GM21447 (cell line): Measurements from ENCODE around the gene PRSS22.
"Not testable (repeated sequence)": the region's sequence is repeated elsewhere in the genome, so short reads cannot be mapped to it uniquely, and the experiment has no call there.

Experiments used
- ATAC-seq: cut with Tn5 transposase; IDR thresholded peaks from one replicate; pipeline ENCODE4 v1.9.1; 2021; ENCODE audit not compliant: unreplicated experiment

Gene PRSS22, protein sequence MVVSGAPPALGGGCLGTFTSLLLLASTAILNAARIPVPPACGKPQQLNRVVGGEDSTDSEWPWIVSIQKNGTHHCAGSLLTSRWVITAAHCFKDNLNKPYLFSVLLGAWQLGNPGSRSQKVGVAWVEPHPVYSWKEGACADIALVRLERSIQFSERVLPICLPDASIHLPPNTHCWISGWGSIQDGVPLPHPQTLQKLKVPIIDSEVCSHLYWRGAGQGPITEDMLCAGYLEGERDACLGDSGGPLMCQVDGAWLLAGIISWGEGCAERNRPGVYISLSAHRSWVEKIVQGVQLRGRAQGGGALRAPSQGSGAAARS

DNA sequence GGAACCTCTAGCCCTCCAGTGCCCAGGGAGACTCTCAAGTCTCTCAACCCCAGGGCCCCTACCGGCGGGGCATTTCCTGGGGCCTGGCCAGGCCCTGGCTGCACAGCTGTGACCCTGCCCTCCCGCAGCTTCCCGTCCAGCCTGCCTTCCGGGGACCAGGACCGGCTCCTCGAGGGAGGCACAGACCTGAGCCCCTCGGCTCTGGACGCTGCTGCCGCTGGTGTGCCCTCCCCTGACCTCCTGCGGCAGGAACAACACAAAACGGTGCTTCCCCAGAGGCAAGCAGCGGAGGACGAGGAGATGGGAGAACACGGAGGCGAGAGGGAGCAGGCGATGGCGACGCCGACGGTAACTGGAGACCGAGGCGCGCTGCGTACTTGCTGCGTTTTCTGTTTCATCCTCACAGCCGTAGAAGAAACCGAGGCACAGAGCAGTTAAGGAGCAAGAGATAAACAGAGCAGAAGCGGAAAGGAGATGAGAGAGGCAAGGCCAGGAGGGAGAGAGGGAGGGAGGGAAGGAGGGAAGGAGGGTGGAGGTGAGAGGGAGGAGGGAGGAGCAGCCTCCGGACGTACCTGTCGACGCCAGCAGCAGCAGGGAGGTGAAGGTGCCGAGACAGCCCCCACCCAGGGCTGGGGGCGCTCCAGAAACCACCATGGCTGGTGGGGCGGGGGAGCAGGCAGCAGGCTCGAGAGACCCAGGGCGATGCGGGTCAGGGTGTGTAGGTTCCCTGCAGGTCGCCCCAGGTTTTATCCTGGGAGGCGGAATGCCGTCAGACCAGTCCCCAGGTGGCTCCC is at the start of gene PRSS22:
Gene PRSS22 (minus strand): TSS at position 720 of the 794 bp plus-strand sequence. CDS start 66 bp downstream, at position 654.
- no peak for ATAC-seq

DNA sequence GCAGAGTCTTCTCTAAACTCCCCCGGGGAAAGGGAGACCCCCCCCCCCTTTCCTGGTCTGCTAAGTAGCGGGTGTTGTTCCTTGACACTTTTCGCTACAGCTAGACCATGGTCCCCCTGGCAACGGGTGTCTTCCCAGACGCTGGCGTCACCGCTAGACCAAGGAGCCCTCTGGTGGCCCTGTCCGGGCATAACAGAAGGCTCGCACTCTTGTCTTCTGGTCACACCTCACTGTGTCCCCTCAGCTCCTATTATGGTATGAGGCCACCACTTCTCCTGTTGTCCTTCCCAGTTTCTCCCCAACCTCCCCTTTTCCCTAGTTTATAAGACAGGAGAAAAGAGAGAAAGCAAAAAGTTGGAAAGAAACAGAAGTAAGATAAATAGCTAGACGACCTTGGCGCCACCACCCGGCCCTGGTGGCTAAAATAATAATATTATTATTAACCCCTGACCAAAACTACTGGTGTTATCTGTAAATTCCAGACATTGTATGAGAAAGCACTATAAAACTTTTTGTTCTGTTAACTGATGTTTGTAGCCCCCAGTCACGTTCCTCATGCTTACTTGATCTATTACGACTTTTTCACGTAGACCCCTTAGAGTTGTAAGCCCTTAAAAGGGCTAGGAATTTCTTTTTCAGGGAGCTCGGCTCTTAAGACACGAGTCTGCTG is 49.2 kb upstream of the PRSS22 start:
- ATAC-seq, result not testable (repeated sequence)

DNA sequence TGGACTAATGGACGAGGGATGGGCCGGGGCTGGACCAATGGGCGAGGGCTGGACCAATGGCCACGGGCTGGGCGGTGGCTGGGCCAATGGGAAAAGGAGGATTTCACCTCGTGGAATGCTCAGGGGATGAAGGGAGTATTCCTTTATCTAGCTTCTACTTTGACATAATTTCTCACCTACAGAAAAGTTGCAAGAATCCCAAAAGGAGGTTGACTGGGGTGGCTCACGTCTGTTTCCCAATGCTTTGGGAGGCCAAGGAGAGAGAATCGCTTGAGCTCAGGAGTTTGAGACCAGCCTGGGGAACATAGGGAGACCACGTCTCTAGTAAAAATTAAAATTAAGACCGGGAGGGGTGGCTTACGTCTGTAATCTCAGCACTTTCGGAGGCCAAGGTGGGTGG is 48.0 kb upstream of the PRSS22 start:
- no peak for ATAC-seq

DNA sequence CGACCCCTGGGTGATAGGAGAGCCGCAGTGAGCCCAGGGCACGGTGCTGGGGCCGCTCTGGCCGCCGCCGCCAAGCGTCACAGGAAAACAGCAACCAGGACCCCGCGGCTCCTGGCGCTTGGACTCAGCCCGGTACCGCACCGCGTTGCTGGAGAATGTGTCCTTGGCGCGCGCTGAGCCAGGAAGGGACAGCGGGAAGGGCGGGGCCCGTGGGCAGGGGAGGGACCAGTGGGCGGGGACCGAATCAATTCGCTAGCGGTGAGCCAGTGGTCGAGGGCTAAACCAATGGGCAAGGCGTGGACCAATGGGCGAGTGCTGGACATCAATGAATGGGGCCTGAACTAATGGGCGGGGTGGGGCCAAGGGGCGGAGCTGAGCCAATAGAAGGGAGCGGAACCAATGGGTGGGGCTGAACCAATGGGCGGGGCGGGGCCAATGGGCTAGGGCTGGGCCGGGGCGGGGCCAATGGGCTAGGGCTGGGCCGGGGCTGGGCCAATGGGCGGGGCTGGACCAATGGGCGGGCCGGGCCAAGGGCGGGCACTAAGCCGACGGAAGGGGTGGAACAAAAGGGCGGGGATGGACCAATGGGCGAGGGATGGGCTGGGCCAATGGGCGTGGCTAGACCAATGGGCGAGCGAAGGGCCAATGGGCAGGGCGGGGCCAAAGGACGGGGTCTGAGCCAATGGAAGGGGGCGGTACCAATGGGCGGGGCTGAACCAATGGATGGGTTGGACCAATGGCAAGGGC is 47.4 kb upstream of the PRSS22 start:
- ATAC-seq, result peak; percentile 66

DNA sequence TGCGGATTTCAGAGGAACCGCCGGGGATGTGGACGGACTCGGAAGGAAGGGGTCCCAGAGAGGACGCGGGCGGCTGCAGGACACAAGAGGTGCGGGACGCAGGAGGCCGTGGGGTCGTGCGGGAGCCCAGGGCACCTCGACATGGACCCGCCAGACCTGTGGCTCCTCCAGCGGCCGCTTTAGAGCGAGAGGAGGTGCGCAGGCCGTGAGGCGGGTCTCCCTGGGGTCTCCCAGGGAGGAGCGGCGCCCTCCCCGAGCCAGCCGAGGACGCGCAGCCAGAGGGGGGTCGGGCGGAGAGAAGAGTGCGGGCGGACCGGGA is 46.9 kb upstream of the PRSS22 start:
- no peak for ATAC-seq

DNA sequence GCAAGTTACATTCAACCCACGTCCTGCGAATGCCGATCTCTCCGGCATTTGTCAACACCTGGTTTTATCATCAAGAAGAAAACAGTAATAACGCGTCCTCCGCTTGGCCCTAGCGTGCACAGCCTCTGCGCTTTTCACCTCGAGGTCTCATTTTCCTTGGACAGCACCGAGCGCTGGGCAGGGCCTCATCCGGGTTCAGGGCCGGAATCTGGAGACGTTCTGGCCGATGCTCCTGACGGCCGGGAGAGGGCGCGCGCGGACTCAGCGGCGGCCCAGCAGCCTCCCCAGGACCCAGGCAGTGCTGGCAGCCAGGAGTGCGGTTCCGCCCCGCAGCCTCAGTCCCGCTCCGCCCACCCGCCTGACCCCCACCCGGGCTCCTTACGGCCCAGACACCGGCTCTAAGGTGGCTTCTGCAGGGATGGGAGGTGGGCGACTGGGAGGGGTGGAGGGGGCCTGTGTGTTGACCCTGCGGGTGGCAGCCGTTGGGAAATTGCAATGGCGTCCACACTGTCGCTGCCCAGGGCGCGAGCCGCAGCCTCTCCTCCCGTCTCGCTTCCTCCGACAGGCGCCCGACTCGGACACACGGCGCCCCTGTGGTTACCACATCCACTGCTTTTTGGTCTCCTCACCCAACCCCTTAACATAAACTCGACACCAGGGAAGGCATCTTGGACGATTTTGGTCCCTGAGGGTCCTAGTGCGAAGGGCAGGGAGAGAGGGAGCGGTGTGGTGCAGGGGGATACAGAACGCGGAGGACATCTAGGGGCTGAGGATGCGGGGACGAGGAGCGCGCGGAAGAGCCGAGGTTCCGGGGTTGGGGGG is 46.3 kb upstream of the PRSS22 start:
- peak; percentile 2 for ATAC-seq

DNA sequence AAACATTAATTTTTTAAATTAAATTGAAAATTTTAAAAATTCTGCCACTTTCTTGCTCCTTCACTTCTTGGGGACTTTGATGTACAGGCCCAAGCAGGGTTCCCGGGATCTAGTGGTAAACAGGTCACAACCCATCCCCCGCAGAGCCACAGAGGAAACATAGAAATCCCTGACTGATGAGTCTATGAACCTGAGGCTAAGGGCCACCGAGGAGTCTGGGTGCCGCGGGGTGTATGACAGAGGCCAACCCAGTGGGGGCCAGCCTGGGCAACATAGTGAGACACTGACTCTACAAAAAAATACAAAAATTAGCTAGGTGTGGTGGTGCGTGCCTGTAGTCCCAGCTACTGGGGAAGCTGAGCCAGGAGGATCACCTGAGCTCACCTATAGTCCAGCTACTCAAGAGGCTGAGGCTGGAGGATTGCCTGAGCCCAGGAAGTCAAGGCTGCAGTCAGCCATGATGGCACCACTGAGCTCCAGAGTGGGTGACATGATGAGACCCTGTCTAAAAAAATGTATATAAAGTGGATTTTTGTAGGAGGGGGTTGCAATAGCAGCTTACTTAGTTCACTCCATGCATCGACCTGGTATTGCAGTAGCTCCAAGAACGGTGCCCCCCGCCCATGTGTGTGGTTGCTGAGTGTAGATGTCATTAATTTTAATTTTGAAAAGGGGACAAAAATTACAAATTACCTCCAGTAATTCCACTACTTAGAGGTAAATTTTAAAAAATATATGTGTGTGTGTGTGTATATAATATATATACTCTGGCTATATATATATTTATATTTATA is 44.6 kb upstream of the PRSS22 start:
- ATAC-seq, result no peak

DNA sequence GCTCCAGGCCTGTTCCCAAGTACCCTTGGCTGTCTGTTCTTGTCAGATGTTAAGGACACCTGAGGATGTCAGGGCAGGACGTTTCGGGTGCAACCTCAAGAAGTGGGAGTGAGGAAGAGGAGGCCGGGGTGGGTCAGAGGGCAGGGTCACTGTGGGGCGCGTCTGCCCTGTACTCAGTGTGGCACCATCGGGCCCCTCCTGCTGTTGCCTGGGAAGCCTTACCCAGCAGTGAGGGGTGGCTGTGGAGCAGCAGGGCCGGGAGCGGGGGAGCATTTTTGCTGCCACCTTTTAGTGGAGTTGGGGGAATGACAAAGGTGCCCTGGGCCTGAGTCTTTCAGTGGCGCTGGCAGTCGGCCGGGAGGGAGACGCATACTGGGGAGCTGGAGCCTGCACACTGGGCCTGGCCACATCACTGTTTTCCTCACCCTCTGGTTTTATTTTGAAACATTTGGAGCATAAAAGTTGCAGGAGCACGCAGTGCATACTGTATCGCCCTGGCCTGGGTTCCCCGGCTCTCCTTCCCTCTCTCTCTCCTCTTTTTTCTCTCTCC is 42.6 kb upstream of the PRSS22 start:
- ATAC-seq, result no peak

DNA sequence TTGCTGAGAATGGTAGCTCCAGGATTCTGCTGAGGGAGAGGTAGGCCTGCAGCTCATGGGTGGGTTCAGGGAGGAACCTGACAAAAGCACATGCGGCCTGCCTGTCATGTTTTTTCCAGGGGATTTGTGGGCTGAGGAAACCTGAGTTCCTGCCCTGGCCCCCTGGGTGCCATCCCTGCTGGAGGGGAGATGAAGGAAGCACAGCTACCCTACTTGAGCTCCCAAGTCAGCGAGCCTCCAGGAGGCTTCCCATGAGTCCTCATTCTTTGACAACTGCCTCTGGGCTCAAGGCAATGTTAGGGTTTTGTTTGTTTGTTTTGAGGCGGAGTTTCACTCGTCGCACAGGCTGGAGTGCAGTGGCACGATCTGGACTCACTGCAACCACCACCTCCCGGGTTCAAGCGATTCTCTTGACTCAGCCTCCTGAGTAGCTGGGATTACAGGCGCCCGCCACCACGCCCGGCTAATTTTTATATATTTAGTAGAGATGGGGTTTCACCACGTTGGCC is 41.6 kb upstream of the PRSS22 start:
- ATAC-seq, result no peak

DNA sequence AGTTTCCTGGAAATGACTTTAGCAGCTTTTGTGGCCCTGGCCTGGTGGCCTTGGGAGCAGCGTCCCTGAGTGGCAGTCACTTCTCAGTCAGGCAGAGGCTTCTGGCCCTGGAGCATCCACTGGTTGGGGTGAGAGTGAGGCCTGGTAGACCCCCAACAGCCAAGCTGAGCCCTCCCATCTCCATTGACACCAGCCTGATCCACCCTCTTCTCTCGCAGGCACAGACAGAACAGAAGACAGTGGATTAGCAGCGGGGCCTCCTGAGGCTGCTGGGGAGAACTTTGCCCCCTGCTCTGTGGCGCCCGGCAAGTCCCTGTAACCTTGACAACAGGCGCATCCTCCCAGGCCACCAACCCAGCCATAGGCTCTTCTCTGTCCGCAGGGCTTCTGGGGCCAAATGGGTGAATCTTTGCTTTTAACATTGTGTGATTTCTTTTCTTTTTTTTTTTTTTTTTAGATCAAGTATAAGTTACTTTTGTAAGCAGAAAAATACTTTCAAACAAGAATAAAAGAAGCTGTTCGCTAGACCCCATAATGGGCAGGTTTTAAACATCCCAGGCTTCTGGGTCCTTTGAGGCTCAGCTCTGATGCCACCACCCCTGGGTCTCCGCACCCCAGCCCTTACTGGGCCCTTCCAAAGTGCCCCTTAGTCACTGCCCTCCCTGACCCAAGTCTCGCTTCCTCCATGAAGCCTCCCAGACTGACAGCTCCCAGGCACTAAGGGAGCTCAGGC is 41.0 kb upstream of the PRSS22 start:
- no peak for ATAC-seq

DNA sequence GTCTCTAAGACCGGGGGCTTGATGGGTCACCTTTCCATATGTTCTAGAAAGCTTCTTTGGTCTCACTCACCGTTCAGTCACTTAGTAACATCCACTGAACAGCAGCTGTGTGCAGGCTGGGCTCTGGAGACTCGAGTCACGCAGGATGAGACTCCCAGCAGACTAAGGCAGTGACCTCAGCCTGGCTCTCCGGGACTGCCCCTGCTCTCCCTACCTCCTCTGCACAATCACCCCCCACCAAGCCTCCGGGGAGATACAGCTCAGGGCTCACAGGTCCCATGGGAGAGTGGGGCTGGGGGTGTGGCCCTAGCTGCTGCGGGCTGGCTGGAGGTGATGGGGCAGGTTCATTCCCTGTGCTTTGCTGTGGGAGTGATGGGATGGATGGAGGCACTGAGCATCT is 39.1 kb upstream of the PRSS22 start:
- peak; percentile 78 for ATAC-seq

DNA sequence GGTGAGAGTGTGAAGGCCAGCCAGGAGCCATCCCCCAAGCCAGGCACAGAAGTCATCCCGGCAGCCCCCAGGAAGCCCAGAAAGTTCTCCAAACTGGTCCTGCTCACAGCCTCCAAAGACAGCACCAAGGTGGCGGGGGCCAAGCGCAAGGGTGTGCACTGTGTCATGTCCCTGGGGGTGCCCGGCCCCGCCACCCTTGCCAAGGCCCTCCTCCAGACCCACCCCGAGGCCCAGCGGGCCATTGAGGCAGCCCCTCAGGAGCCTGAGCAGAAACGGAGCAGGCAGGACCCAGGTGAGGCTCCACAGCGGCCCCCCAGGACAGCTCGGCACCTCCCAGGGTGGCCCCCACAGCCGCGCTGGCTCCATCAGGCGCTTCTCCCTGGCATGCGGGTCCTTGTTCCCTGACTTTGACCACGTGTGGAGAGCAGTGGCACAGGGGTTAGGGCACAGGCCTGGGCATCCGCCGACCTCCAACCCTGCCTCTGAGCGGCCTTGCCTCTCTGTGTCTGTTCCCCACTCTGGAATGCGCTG is 38.6 kb upstream of the PRSS22 start:
- ATAC-seq, result no peak

DNA sequence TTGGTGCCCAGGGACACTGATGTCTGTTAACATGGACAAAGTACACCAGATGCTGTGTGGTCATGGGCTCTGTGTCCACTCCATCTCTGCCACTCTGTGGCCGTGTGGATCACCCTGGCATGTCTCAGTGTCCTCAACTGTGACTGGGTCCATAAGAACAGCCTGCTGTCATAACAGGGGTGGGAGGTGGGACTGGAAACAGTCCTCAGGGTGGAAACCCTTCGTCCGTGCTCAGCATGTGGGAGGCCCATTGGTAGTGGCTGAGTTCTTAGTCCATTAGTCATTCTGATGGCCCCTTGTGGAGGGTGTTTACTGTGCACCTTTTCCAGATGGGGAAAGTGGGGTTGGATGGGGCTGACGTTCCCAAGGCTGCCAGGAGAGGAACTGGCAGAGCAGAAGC is 37.8 kb upstream of the PRSS22 start:
- ATAC-seq, result no peak

DNA sequence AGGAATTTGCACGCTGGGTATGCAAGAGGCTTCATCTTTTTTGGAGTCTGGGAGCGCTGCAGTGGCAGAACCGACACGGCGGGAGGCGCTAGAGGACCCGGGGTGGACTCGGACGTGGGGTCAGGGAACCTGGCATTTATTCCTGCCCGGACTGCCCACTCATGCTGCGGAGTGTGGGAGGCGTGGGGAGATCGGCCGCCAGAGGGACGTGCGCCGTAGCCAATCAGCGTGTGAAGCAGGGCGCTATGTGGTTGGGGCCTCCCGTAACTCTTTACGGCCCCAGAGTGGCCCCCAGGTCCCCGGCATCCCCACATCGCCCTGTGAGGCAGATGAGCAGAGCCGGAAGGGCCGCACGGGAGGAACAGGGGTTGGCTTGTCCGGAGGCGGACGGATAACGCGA is 36.3 kb upstream of the PRSS22 start:
- no peak for ATAC-seq

DNA sequence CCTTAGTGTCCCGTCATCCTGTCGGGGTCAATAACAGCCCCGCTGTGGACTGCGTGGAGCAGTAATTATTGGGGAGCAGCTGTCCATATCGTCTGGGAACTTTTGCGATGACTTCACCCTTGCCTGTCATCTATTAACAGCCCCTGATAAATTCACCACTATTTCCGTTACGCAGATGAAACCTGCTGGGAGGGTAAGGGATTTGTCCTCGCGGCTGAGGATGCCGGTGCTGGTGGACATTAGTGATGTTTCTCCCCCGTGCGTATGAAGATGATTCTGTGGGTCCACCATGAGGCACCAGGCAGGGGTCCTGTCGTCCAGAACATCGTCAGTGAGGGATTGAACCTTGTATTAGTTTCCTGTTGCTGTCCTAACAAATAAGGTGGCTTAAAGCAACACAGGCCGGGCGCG is 26.1 kb upstream of the PRSS22 start:
- ATAC-seq, result no peak

DNA sequence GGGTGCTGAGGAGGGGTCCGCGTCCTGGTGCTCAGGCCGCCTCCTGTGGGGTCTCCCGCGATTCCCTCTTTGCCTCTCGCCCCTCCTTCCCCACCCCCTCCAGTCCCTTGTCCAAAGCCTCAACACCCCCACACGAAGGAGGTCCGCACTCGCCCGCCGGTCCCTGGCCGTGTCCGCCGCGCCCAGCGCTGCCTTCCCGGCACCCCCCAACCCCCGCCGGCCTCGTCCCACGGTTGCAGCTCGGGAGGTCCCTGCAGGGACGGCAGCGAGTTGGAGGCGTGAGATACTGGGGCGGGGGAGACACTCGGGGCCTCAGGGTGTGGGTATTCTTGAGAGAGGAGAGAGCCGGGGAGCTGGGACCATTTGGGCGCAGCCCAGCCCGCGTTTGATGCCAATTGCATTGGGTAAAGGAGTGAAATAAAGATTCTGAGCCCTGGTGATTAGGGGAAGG is 25.5 kb upstream of the PRSS22 start:
- no peak for ATAC-seq

DNA sequence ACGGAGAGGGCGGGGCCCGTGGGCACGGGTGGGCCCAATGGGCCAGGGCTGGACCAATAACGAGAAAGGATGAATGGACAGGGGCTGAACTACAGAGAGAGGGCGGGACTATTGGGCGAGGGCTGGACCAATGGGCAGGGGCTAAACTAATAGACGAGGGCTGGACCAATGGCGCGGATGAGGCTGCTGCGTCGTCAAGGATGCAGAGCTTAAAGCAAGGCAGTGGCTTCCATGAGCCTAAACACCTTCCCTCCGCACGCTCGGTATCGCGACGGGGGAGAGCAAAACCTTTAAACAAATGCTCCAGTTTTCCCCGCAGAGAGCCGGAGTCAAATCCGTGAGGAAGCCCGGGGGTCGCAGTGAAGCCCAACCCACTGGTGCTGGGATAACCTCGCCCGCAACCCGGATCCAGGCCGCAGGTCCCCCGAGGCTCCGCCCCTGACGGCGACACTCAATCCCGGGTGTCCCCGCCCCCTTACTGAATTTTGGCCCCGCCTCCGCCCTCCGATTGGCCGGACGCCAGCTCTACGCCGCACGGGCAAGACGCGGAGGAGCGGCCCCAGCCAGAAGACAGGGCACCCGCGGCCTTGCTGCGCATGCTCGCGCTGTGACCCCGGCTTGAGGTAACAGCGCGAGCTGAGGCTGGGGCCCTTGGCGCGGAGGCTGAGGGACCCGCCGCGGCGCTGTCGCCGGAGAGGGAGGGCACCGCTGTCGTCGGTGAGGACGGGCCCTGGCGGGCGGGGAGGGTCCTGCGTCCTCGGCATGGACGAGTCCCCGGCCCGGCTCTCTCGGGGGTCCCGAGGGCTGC is 24.9 kb upstream of the PRSS22 start, which contains the start of gene FLYWCH2:
Gene FLYWCH2 (plus strand): TSS at position 566 of the 808 bp plus-strand sequence. CDS start 13,235 bp downstream, outside the sequence.
- ATAC-seq, result peak; percentile 95
